B cell (primary cell): ENCODE results near the gene DHDH. TPM values are rescaled to one million over a fixed set of nuclear protein-coding genes. Genes with fewer than 3 reads are reported as not detected.

Experiments
- ATAC-seq: fragments of 200-7000 bp; cut with Tn5 transposase; one replicate; pipeline ENCODE4 v1.10.0; 2021; ENCODE audit warnings: low read depth, mild to moderate bottlenecking, moderate number of reproducible peaks, moderate library complexity
- CTCF ChIA-PET: fragments of 350-600 bp; sonication (Branson Sonifier 250); formaldehyde crosslinking; loops from one replicate; lab custom pipeline; 2021; ENCODE audit warnings: antibody characterized with exemption, inconsistent platforms; lab: Charles Lee
- POLR2A ChIA-PET: fragments of 350-600 bp; sonication (Branson Sonifier 250); formaldehyde crosslinking; loops from one replicate; lab custom pipeline; 2021; ENCODE audit warnings: antibody characterized with exemption; lab: Charles Lee
- DNase-seq: peaks from one replicate; pipeline ENCODE4 v3.0.0; 2013
- H2AFZ ChIP-seq: 2 replicates; pipeline ENCODE4 v1.6.1; 2012; ENCODE audit warnings: mild to moderate bottlenecking, low read depth, low read length; ENCODE audit not compliant: insufficient read depth, poor library complexity, severe bottlenecking
- H3K27ac ChIP-seq, 2 donors: 1 replicate in 1 of 2; 2 replicates in 1 of 2; pipeline ENCODE4 v1.5.1; 2012 to 2013; ENCODE audit warnings: low read length in 2 of 2, mild to moderate bottlenecking in 2 of 2, moderate library complexity in 1 of 2
- H3K27me3 ChIP-seq, 4 experiments: fragments of 200-600 bp in 1 of 4; sonication (generic) in 1 of 4; replicated peaks in 1 of 4; 1 replicate in 2 of 4; 2 replicates in 2 of 4; pipeline versions ENCODE4 v1.6.1 to v1.7.0; 2013 to 2016; ENCODE audit warnings: low read length in 3 of 4, mild to moderate bottlenecking in 2 of 4, mixed read lengths in 1 of 4, moderate library complexity in 1 of 4; ENCODE audit not compliant: insufficient read depth in 4 of 4, control insufficient read depth in 3 of 4; ENCODE audit errors: control extremely low read depth in 1 of 4
- H3K36me3 ChIP-seq, 2 experiments: replicated peaks in 1 of 2; 1 replicate in 1 of 2; 2 replicates in 1 of 2; pipeline versions ENCODE4 v1.6.1 to v1.7.1; 2013; ENCODE audit warnings: low read length in 1 of 2; ENCODE audit not compliant: insufficient read depth in 2 of 2, control insufficient read depth in 1 of 2; ENCODE audit errors: control extremely low read depth in 1 of 2, extremely low read depth in 1 of 2
- H3K4me1 ChIP-seq, 2 donors: fragments of 200-600 bp in 1 of 2; sonication (generic) in 1 of 2; 1 replicate in 1 of 2; 2 replicates in 1 of 2; pipeline versions ENCODE4 v1.5.1 to v1.6.1; 2013 to 2017; ENCODE audit warnings: low read length in 2 of 2; ENCODE audit not compliant: control insufficient read depth in 2 of 2, insufficient read depth in 2 of 2
- H3K4me2 ChIP-seq: replicated peaks from 2 replicates; pipeline ENCODE3; 2012; ENCODE audit warnings: mild to moderate bottlenecking, low read depth, low read length; ENCODE audit not compliant: poor library complexity, severe bottlenecking
- H3K4me3 ChIP-seq, 5 experiments: fragments of 200-600 bp in 1 of 5; sonication (generic) in 1 of 5; 1 replicate in 3 of 5; 2 replicates in 2 of 5; pipeline versions ENCODE4 v1.5.1 to v1.7.0; 2011 to 2016; ENCODE audit warnings: low read length in 4 of 5, mild to moderate bottlenecking in 4 of 5, low read depth in 2 of 5, control low read depth in 1 of 5, moderate library complexity in 1 of 5; ENCODE audit not compliant: insufficient read depth in 1 of 5; ENCODE audit errors: control extremely low read depth in 1 of 5, extremely low read depth in 1 of 5
- H3K79me2 ChIP-seq: fragments of 200-600 bp; sonication (generic); one replicate; pipeline ENCODE4 v1.6.0; 2016; ENCODE audit warnings: low read length; ENCODE audit not compliant: control insufficient read depth, insufficient read depth
- H3K9ac ChIP-seq: fragments of 200-600 bp; sonication (generic); 2 replicates; pipeline ENCODE4 v1.6.1; 2017; ENCODE audit warnings: mild to moderate bottlenecking, low read length, moderate library complexity
- H3K9me3 ChIP-seq, 3 donors: one replicate each; pipeline versions ENCODE4 v1.6.1 to v1.7.1; 2013; ENCODE audit warnings: low read length in 2 of 3; ENCODE audit not compliant: control insufficient read depth in 2 of 3, insufficient read depth in 1 of 3; ENCODE audit errors: control extremely low read depth in 1 of 3
- H4K20me1 ChIP-seq: 2 replicates; pipeline ENCODE4 v1.6.0; 2012; ENCODE audit warnings: mild to moderate bottlenecking, low read length; ENCODE audit not compliant: insufficient read depth, control insufficient read depth, poor library complexity, severe bottlenecking
- H3K27ac Mint-ChIP-seq: one replicate; pipeline ENCODE4 v1.8.0; 2021; ENCODE audit warnings: mixed read lengths
- H3K27me3 Mint-ChIP-seq: one replicate; pipeline ENCODE4 v1.8.0; 2021; ENCODE audit warnings: mixed read lengths
- H3K4me1 Mint-ChIP-seq: one replicate; pipeline ENCODE4 v1.8.0; 2021; ENCODE audit warnings: mixed read lengths
- H3K4me3 Mint-ChIP-seq: one replicate; pipeline ENCODE4 v1.8.0; 2021; ENCODE audit warnings: mixed read lengths
- H3K9me3 Mint-ChIP-seq: one replicate; pipeline ENCODE4 v1.8.0; 2022; ENCODE audit warnings: mixed read lengths; ENCODE audit not compliant: insufficient read depth
- EZH2 ChIP-seq: IDR thresholded peaks from 2 replicates; pipeline ENCODE4 v1.6.1; 2012; ENCODE audit warnings: borderline replicate concordance, low read depth, mild to moderate bottlenecking, moderate library complexity, low read length; ENCODE audit not compliant: insufficient read depth, poor library complexity, severe bottlenecking
- WGBS: methylation state at CpG from one replicate; pipeline ENCODE4 v1.1.5; 2013; ENCODE audit warnings: missing lambda C conversion rate; ENCODE audit not compliant: insufficient coverage; 5-methylcytosine and 5-hydroxymethylcytosine counted together
- intact Hi-C: fragments of 100-400 bp; cut with micrococcal nuclease; formaldehyde crosslinking; loops from one replicate; pipeline ENCODE4 v1.10.0; 2022
- polyA plus RNA-seq: library from polyadenylated mRNA; depleted of rRNA; stranded (reverse); fragments of >200 nt; gene quantifications from 2 replicates; pipeline ENCODE4 v1.2.3, GENCODE V29; 2012
- total RNA-seq, 2 donors: library from RNA; stranded (reverse); fragments of 120-200 nt in 1 of 2; gene quantifications; 1 replicate in 1 of 2; 2 replicates in 1 of 2; pipeline versions ENCODE4 v1.2.3 to v1.2.4, GENCODE V29; 2013 to 2022
- TF ChIP-seq, protein P1 (sequence below): fragments of 200-600 bp; IDR thresholded peaks from one replicate; pipeline ENCODE4 v1.8.0; 2022; ENCODE audit warnings: antibody characterized with exemption, mild to moderate bottlenecking

The DHDH gene
- total and polyA plus RNA-seq, 2 donors (not counting 1 experiment from before 2014, with no cell fraction given) = 0.64 to 0.82 TPM

DNA sequence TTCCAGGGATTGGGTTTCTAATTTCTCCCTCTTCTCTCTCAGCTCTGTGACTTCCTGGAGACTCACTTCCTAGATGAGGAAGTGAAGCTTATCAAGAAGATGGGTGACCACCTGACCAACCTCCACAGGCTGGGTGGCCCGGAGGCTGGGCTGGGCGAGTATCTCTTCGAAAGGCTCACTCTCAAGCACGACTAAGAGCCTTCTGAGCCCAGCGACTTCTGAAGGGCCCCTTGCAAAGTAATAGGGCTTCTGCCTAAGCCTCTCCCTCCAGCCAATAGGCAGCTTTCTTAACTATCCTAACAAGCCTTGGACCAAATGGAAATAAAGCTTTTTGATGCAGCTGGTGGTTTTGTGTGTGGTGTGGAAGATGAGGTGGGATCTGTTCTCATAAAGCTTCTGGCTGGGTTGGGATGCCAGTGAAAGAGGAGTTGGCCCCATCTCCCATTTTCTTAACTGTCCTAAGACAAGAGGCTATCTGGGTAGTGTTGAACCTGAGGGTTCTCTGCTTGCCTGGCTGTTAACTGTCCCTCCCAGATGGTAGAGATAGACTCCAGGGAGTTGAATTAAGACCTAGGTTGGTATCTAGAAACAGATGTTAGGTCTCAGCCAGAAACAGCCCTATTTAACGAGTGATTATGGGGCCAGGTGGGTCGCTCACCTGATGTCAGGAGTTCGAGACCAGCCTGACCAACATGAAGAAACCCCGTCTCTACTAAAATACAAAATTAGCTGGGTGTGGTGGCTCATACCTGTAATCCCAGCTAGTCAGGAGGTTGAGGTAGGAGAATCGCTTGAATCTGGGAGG, 33.2 kb downstream of the DHDH start:
- Mint-ChIP-seq H3K4me3 (peak overlapping the region; percentile 100), H3K4me1 (peaks cover 71% of the 10 kb centered on the region), H3K27me3 (no peaks in the 10 kb centered on the region), H3K9me3 (no peaks in the 10 kb centered on the region), H3K27ac (peak overlapping the region; percentile 99)
- Histone ChIP-seq H3K9me3 (peaks cover 0 to 5% (median 0%) of the 10 kb centered on the region in 3 donors), H3K36me3 (peaks cover 0 to 40% of the 10 kb centered on the region in 2 experiments), H3K4me2 (peak overlapping the region; percentile 75), H3K4me3 (peak overlapping the region; percentile 73 to 90 (median 84)), H3K27me3 (no peaks in the 10 kb centered on the region), H3K4me1 (peaks cover 40 to 62% of the 10 kb centered on the region in 2 donors), H4K20me1 (peaks cover 22% of the 10 kb centered on the region), H3K9ac (peak overlapping the region; percentile 74), H2AFZ (no peak overlapping the region), H3K27ac (peak overlapping the region; percentile 20 to 84), H3K79me2 (peaks cover 26% of the 10 kb centered on the region)
- POLR2A ChIA-PET = interaction anchor here (0.5 to 3.2 kb wide), 9 partner anchors 10 to 155 kb away, joined by 3 to 17 read pairs (median 5); partner anchors contain the start of genes GYS1, NUCB1 and RUVBL2
- DNase-seq = no peak
- no peak for TF ChIP-seq EZH2
- TF ChIP-seq, protein P1, sequence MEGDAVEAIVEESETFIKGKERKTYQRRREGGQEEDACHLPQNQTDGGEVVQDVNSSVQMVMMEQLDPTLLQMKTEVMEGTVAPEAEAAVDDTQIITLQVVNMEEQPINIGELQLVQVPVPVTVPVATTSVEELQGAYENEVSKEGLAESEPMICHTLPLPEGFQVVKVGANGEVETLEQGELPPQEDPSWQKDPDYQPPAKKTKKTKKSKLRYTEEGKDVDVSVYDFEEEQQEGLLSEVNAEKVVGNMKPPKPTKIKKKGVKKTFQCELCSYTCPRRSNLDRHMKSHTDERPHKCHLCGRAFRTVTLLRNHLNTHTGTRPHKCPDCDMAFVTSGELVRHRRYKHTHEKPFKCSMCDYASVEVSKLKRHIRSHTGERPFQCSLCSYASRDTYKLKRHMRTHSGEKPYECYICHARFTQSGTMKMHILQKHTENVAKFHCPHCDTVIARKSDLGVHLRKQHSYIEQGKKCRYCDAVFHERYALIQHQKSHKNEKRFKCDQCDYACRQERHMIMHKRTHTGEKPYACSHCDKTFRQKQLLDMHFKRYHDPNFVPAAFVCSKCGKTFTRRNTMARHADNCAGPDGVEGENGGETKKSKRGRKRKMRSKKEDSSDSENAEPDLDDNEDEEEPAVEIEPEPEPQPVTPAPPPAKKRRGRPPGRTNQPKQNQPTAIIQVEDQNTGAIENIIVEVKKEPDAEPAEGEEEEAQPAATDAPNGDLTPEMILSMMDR = no peak
- CTCF ChIA-PET = interaction anchor here (0.6 to 4.1 kb wide), 13 partner anchors 10 to 181 kb away, joined by 3 to 17 read pairs (median 4); partner anchors contain the start of genes GYS1, HSD17B14, NUCB1 and RUVBL2
- 65% methylated on average over 5 of the region's 10 CpGs for WGBS
- intact Hi-C loops = no loop called here
- ATAC-seq = no peak
